ENCODE results near the gene PRRT2. TPM values are rescaled to one million over a fixed set of nuclear protein-coding genes. Genes with fewer than 3 reads are reported as not detected.

Gene PRRT2
- total RNA-seq, 1 experiment from 2014 or later = 0.42 TPM

DNA sequence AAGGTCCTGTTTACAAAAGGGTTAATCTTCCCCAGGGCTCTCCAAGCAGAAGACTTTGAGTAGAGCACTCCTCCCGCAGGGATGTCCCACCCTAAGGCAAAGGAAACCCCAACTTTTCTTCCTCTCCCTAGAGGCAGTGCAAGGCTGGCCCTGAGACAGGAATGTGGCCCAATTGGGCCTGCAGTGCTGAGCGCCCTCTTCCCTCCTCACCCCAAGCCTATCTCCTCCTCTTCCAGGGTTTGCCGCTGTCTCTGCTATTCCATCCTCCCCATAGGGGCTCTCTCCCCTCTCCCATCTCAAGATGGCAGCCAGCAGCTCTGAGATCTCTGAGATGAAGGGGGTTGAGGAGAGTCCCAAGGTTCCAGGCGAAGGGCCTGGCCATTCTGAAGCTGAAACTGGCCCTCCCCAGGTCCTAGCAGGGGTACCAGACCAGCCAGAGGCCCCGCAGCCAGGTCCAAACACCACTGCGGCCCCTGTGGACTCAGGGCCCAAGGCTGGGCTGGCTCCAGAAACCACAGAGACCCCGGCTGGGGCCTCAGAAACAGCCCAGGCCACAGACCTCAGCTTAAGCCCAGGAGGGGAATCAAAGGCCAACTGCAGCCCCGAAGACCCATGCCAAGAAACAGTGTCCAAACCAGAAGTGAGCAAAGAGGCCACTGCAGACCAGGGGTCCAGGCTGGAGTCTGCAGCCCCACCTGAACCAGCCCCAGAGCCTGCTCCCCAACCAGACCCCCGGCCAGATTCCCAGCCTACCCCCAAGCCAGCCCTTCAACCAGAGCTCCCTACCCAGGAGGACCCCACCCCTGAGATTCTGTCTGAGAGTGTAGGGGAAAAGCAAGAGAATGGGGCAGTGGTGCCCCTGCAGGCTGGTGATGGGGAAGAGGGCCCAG lies 1.0 kb downstream of the PRRT2 start:
- H3K9me3 Mint-ChIP-seq (ENCODE audit: unreplicated experiment) = no peaks in the 10 kb centered on the region
- no peak overlapping the region for H3K27ac Mint-ChIP-seq (ENCODE audit: low read depth, unreplicated experiment)
- intact Hi-C loops (cut with micrococcal nuclease) = no loop called here
- TF ChIP-seq, protein P1, sequence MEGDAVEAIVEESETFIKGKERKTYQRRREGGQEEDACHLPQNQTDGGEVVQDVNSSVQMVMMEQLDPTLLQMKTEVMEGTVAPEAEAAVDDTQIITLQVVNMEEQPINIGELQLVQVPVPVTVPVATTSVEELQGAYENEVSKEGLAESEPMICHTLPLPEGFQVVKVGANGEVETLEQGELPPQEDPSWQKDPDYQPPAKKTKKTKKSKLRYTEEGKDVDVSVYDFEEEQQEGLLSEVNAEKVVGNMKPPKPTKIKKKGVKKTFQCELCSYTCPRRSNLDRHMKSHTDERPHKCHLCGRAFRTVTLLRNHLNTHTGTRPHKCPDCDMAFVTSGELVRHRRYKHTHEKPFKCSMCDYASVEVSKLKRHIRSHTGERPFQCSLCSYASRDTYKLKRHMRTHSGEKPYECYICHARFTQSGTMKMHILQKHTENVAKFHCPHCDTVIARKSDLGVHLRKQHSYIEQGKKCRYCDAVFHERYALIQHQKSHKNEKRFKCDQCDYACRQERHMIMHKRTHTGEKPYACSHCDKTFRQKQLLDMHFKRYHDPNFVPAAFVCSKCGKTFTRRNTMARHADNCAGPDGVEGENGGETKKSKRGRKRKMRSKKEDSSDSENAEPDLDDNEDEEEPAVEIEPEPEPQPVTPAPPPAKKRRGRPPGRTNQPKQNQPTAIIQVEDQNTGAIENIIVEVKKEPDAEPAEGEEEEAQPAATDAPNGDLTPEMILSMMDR (IDR thresholded peaks at IDR 0.05; ENCODE audit: unreplicated experiment) = no peak
- ChIA-PET CTCF (interaction anchor here (0.6 to 0.7 kb wide), 3 partner anchors 36 to 870 kb away, joined by 3 read pairs; no protein-coding TSS in a partner anchor), POLR2A (interaction anchor here (0.7 kb wide), 1 partner anchor 746 kb away, joined by 3 read pairs; no protein-coding TSS in a partner anchor)
- H3K4me3 Mint-ChIP-seq (ENCODE audit: unreplicated experiment) = peak overlapping the region; percentile 69
- BruUV-seq (replicated peaks) = no TSS peak
- H3K27me3 Mint-ChIP-seq (ENCODE audit: insufficient read depth, unreplicated experiment) = no peaks in the 10 kb centered on the region
- peaks cover 36% of the 10 kb centered on the region for H3K4me1 Mint-ChIP-seq (ENCODE audit: insufficient read depth, unreplicated experiment)
- peaks cover 31% of the 10 kb centered on the region for H3K36me3 Mint-ChIP-seq (ENCODE audit: insufficient read depth, unreplicated experiment)
- no peak for DNase-seq (ENCODE audit: unreplicated experiment)

DNA sequence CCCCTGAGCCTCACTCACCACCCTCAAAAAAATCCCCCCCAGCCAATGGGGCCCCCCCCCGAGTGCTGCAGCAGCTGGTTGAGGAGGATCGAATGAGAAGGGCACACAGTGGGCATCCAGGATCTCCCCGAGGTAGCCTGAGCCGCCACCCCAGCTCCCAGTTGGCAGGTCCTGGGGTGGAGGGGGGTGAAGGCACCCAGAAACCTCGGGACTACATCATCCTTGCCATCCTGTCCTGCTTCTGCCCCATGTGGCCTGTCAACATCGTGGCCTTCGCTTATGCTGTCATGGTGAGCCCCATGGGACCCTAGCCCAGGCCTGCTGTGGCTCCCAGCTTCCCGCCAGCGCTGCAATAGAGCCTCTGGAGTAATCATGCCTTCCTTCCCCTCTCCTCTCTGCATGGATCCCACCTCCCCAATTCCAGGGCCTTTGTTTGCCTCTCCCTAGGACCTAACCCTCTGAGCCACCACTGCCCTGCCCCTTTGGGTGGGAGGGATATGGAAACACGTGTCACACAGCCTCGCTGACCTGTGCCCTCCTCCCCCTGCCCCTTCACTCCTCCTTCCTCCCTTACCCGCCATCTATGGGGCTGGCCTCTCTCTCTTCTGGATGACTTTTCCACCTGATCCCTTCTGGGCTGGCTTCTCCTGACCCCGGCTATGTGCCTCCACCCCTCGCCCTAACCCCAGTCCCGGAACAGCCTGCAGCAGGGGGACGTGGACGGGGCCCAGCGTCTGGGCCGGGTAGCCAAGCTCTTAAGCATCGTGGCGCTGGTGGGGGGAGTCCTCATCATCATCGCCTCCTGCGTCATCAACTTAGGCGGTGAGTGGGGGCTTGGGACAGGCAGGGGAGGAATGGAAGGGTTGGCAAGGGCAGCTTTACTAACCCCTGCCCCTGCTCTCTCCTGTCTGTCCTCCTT lies 1.9 kb downstream of the PRRT2 start:
- Mint-ChIP-seq H3K9me3 (ENCODE audit: unreplicated experiment) (no peaks in the 10 kb centered on the region), H3K27me3 (ENCODE audit: insufficient read depth, unreplicated experiment) (no peaks in the 10 kb centered on the region), H3K36me3 (ENCODE audit: insufficient read depth, unreplicated experiment) (peaks cover 31% of the 10 kb centered on the region), H3K4me3 (ENCODE audit: unreplicated experiment) (peak overlapping the region; percentile 34), H3K27ac (ENCODE audit: low read depth, unreplicated experiment) (no peak overlapping the region), H3K4me1 (ENCODE audit: insufficient read depth, unreplicated experiment) (peaks cover 36% of the 10 kb centered on the region)
- intact Hi-C loops (cut with micrococcal nuclease) = no loop called here
- no peak for DNase-seq (ENCODE audit: unreplicated experiment)
- TF ChIP-seq, protein P1 (IDR thresholded peaks at IDR 0.05; ENCODE audit: unreplicated experiment) = no peak
- CTCF ChIA-PET = interaction anchor here (0.7 kb wide), 1 partner anchor 35 kb away, joined by 3 read pairs; no protein-coding TSS in a partner anchor
- POLR2A ChIA-PET = interaction anchor here (0.6 to 0.7 kb wide), 2 partner anchors 23 to 745 kb away, joined by 3 read pairs; partner anchors contain the start of gene KIF22
- no TSS peak for BruUV-seq (replicated peaks)

DNA sequence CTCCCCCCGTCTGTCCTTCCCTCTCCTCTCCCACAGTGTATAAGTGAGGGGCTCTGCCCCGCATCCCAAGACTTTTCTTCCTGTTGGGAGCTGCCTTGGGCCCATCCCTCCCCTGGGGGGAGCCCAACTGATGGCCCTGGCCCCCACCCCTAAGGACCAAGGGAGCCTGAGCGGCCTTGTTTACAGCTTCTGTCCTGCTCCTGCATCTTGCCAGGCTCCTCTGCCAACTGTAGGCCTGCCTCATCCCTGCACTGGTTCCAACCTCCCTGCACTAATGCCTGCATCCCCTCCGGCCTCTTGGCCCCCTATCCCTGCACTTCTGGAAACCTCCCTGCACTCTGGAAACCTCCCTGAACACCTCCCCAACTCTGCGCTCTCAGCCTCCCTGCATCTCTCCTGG lies 2.6 kb downstream of the PRRT2 start:
- no peaks in the 10 kb centered on the region for H3K9me3 Mint-ChIP-seq (ENCODE audit: unreplicated experiment)
- H3K4me1 Mint-ChIP-seq (ENCODE audit: insufficient read depth, unreplicated experiment) = peaks cover 43% of the 10 kb centered on the region
- TF ChIP-seq, protein P1 (IDR thresholded peaks at IDR 0.05; ENCODE audit: unreplicated experiment) = no peak
- H3K27me3 Mint-ChIP-seq (ENCODE audit: insufficient read depth, unreplicated experiment) = no peaks in the 10 kb centered on the region
- ChIA-PET POLR2A (no interaction called here), CTCF (no interaction called here)
- intact Hi-C loops (cut with micrococcal nuclease) = no loop called here
- no peak for DNase-seq (ENCODE audit: unreplicated experiment)
- BruUV-seq (replicated peaks) = no TSS peak
- H3K36me3 Mint-ChIP-seq (ENCODE audit: insufficient read depth, unreplicated experiment) = peaks cover 36% of the 10 kb centered on the region
- H3K27ac Mint-ChIP-seq (ENCODE audit: low read depth, unreplicated experiment) = no peak overlapping the region
- peak overlapping the region; percentile 34 for H3K4me3 Mint-ChIP-seq (ENCODE audit: unreplicated experiment)

Measured in MCF 10A (cell line).